ENCODE results near the gene HHIPL1.

Gene HHIPL1

GRCh38 chr14:99718031-99718810 lies 73.3 kb downstream of the HHIPL1 start:
- DNase-seq, result no peak

- DNase-seq, result no peak
These were observed 73.9 kb downstream of the HHIPL1 start for GRCh38 chr14:99718811-99719192.

- no peak for DNase-seq
These were observed 76.2 kb downstream of the HHIPL1 start for GRCh38 chr14:99720941-99721791.

GRCh38 chr14:99721792-99722516 lies 77.0 kb downstream of the HHIPL1 start:
- peak in 1 of 2 experiments; percentile 1 for DNase-seq

GRCh38 chr14:99722741-99723140 lies 77.8 kb downstream of the HHIPL1 start:
- DNase-seq, result peak in 1 of 2 experiments; percentile 0

- peak in 1 of 2 experiments; percentile 0 for DNase-seq
These were observed 79.4 kb downstream of the HHIPL1 start for GRCh38 chr14:99724196-99724891.

GRCh38 chr14:99724939-99725773 lies 80.2 kb downstream of the HHIPL1 start:
- peak in 1 of 2 experiments; percentile 1 for DNase-seq

- peak in 1 of 2 experiments; percentile 0 for DNase-seq
These were observed 81.0 kb downstream of the HHIPL1 start for GRCh38 chr14:99725774-99726537.

GRCh38 chr14:99726538-99727095 lies 81.7 kb downstream of the HHIPL1 start:
- DNase-seq, result no peak

GRCh38 chr14:99727096-99727870 lies 82.4 kb downstream of the HHIPL1 start:
- peak in 1 of 2 experiments; percentile 0 for DNase-seq

- no peak for DNase-seq
These were observed 83.4 kb downstream of the HHIPL1 start for GRCh38 chr14:99728231-99728920.

GRCh38 chr14:99728981-99729451 lies 84.1 kb downstream of the HHIPL1 start:
- DNase-seq, result no peak
